ENCODE results near the gene TLNRD1.

TLNRD1 gene

GRCh38 chr15:80996247-80996646, 4.5 kb upstream of the TLNRD1 start:
- Mint-ChIP-seq H3K36me3 (ENCODE audit: low read depth) (peaks cover 4% of the 10 kb centered on the region), H3K4me3 (peak overlapping the region in 1 of 3 experiments; percentile 29), H3K4me1 (peaks cover 16% of the 10 kb centered on the region)

GRCh38 chr15:80997692-80998091, 3.0 kb upstream of the TLNRD1 start:
- Mint-ChIP-seq H3K27me3 (ENCODE audit: low read depth) (peaks cover 4% of the 10 kb centered on the region), H3K9me3 (no peaks in the 10 kb centered on the region), H3K36me3 (ENCODE audit: low read depth) (peaks cover 4% of the 10 kb centered on the region), H3K4me1 (peaks cover 6% of the 10 kb centered on the region), H3K4me3 (no peak overlapping the region), H3K27ac (no peak overlapping the region)
- TF ChIP-seq CTCF (IDR thresholded peaks at IDR 0.05; ENCODE audit: unreplicated experiment in 3 of 3), result no peak

More at GRCh38 chr15:80996247-80996646, 4.5 kb upstream of the TLNRD1 start:
- peak in 2 of 3 experiments; percentile 18 to 19 for TF ChIP-seq CTCF (IDR thresholded peaks at IDR 0.05; ENCODE audit: unreplicated experiment in 3 of 3)
- Mint-ChIP-seq H3K27ac (peak overlapping the region in 1 of 3 experiments; percentile 81), H3K27me3 (ENCODE audit: low read depth) (peaks cover 4% of the 10 kb centered on the region), H3K9me3 (no peaks in the 10 kb centered on the region)

DNA sequence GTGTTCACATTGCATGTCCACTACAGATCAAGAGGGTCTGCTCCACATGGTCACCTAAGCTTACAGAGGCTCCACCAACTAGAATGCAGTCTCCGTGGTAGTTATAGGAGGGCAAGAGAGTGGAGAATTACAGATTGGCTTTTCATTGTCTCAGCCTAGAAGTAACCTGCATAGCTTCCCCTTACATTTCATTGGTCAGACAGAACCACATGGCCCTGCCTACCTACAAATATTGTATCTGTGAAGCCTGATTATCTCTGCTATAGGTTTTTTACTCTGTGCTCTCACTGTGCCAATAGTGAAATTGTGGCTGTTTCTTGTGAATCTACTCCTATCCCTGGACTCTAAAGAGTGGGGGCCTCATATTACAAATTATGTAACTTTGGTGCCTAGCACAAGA, 2.5 kb upstream of the TLNRD1 start:
- Mint-ChIP-seq H3K36me3 (ENCODE audit: low read depth) (peaks cover 4% of the 10 kb centered on the region), H3K4me3 (peak overlapping the region; percentile 56 to 72 (median 64)), H3K4me1 (peaks cover 6% of the 10 kb centered on the region), H3K9me3 (no peaks in the 10 kb centered on the region), H3K27ac (peak overlapping the region; percentile 15 to 19 (median 15)), H3K27me3 (ENCODE audit: low read depth) (peaks cover 4% of the 10 kb centered on the region)
- no peak for TF ChIP-seq CTCF (IDR thresholded peaks at IDR 0.05; ENCODE audit: unreplicated experiment in 3 of 3)

DNA sequence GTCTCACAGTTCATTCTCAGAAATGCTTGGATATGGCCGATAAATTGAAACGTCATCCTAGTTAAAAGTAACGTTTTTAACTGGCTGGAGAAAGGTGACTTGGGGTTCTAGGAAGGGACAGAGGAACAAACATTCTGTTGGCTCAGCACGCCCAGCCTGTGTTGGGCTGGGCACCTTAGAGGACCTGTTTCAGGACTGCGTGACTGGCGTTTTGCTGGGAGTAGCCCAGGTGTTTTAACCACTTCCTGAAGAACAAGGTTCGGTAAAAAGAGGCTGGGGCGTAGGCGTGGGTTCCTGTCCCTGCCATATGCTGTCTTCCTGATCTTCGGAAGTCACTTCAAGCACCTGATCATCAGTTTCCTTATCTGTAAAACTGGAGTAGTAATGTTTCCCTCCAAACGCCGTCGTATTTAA, 1.1 kb upstream of the TLNRD1 start:
- Mint-ChIP-seq H3K27me3 (ENCODE audit: low read depth) (peaks cover 4% of the 10 kb centered on the region), H3K4me1 (peaks cover 18% of the 10 kb centered on the region), H3K36me3 (ENCODE audit: low read depth) (peaks cover 18% of the 10 kb centered on the region), H3K4me3 (peak overlapping the region; percentile 94 to 97 (median 94)), H3K9me3 (no peaks in the 10 kb centered on the region), H3K27ac (peak overlapping the region; percentile 90 to 99 (median 95))
- TF ChIP-seq CTCF (IDR thresholded peaks at IDR 0.05; ENCODE audit: unreplicated experiment in 3 of 3), result no peak

- no peak for TF ChIP-seq CTCF (IDR thresholded peaks at IDR 0.05; ENCODE audit: unreplicated experiment in 3 of 3)
- Mint-ChIP-seq H3K4me1 (peaks cover 20% of the 10 kb centered on the region), H3K27me3 (ENCODE audit: low read depth) (peaks cover 4% of the 10 kb centered on the region), H3K27ac (peak overlapping the region; percentile 90 to 99 (median 95)), H3K9me3 (no peaks in the 10 kb centered on the region), H3K4me3 (peak overlapping the region; percentile 94 to 97 (median 94)), H3K36me3 (ENCODE audit: low read depth) (peaks cover 20% of the 10 kb centered on the region)
Observed at GRCh38 chr15:81000144-81000623, 539 bp upstream of the TLNRD1 start.

All from nephron (organoid).